GM21447 (cell line): ENCODE data around the gene FGD3.

Experiments
- ATAC-seq: cut with Tn5 transposase; IDR thresholded peaks from one replicate; pipeline ENCODE4 v1.9.1; 2021; ENCODE audit not compliant: unreplicated experiment

The FGD3 gene

DNA sequence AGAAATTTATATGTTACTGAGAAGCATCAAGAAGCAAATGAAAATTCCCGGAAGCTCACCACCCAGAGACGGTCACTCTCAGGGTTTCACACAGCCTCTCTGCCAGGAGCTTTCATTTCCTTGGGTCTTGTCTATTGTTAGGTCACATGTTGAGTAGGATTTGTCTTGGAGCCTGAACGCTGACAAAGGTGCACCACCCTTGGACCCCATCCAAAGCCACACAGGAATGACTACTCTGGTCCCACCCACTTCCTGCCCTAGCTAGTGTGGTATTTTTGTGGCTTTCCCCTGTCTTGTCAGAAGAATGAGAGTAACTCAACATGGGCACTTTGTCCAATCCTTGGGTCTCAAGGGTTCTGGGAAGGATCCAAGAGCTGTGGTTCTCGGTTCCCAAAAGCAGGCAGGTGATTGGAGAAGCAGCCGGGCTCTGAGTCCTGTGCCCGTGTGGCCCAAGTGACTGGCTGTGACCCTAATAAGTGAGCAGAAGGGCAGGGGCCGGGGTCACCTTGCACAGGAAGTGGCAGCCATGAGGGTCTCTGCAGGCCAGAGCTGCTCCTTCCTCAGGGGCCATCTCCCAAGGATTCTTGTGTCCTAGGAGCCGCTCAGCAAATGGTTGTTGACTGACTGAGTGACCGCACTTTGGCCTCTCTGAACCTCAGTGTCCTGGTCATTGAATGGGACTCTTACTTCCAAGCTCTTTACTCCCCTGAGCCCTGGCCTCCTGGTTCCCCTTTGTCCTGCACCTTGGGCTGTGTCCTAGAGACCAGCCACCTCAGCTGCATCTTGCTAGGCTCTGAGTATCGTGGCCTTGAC, 6.9 kb downstream of the FGD3 start:
- peak; percentile 75 for ATAC-seq

DNA sequence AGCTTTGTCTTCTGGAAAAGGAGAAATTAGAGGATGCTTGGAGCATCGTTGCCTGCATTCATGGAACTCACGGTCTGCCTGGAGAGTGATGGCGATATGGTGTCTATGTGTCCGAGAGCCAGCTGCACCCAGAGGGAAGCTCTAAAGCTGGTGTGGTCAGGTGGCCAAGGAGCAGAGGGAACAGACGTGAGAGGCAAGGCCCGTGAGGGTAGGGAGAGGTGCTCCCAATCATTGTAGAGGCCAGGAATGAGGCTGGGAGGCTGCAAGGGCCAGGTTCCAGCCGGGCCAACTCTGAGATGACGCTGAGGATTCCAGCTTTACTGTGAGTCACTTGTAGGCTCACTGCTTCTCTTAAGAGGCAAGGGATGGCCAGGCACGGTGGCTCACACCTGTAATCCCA, 7.6 kb downstream of the FGD3 start:
- no peak for ATAC-seq

DNA sequence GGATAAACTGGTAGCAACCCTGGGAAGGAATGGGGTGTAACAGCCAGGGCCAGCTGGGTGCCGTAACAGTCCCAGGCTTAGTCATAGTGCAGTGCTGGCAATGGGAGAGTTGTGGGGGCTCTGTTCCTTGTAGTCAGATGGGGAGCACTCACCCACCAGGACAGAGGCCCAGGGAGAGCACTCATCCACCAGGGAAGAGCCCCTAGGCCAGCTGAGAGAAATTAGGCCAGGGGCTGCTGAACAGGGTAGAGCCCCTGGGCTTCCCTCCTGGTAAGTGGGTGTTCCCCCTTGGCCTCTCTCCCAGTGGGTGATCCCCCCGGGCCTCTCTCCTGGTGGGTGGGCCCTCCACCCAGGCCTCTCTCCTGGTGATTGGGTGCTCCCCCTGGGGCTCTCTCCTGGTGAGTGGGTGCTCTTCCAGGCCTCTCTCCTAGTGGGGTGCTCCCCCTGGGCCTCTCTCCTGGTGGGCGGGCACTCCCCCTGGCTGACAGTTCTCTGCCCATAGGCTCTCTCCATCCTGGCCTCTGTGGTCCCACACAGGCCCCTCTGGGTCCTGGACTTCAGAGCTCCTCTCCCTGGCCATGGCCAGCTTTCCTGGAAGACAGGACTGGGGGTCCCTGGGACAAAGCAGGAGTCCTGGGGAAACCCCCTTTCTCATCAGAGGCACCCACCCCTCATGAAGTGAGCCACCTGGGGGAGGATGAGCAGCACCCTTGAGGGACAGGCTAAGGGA, 13.4 kb downstream of the FGD3 start:
- no peak for ATAC-seq

DNA sequence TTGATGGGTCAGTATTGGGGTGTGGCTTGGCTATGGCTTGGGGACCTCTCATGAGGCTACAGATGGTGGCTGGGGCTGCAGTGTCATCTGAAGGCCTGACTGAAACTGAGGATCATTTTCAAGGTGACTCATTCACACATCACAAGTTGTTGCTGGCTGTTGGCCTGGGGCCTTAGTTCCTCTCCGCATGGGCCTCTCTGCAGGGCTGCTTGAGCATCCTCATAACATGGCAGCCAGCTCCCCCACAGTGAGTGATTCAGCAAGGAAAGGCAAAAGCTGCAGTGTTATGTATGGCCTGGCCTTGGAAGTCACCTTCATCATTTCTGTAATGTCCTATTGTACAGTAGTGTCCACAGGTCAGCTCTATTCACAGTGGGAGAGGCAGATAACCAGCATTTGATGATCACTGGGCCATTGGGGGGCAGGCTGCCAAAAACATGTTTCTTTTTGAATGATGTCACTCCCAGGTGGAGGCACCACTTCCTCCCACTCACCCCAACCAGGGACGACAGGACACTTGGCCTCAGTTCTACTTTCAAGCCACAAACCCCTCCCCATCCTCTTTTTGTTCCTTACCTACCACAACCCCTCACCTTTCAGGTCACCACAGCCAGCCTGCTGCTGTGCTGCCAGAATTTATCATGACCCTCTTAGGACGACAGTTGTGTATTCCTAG, 14.4 kb downstream of the FGD3 start:
- ATAC-seq, result no peak

DNA sequence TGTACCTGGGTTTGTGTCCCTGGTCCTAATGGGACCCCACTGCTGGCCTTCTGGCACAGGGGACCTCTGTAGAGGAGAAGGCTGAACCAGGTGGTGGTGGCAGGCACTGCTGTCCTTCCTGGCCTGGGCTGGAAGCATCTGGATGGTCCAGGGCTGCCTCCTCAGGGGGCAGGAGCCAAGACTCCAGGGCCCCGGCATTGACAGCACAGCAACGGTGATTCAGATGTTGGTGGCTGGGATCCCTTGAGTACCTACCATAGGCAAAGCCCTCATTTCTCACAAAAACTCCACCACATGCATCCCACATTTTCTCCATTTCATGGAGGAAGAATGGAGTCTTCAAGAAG, 15.0 kb downstream of the FGD3 start:
- no peak for ATAC-seq

DNA sequence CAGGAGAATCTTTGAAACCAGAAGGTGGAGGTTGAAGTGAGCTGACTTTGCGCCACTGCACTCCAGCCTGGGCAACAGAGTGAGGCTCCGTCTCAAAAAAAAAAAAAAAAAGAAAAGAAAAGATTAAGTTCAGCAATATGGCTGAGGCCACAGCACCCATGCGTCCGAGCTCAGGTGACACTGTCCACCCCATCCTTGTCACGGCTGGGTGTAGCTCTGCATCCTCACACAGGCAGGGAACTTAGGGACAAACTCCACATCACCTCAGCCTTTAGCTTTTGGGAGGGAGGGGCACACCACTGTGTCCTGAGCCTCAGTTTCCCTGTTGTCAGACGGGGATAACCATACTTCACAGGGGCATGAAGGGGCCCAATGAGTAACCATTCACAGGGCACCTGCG, 15.5 kb downstream of the FGD3 start:
- ATAC-seq, result no peak

DNA sequence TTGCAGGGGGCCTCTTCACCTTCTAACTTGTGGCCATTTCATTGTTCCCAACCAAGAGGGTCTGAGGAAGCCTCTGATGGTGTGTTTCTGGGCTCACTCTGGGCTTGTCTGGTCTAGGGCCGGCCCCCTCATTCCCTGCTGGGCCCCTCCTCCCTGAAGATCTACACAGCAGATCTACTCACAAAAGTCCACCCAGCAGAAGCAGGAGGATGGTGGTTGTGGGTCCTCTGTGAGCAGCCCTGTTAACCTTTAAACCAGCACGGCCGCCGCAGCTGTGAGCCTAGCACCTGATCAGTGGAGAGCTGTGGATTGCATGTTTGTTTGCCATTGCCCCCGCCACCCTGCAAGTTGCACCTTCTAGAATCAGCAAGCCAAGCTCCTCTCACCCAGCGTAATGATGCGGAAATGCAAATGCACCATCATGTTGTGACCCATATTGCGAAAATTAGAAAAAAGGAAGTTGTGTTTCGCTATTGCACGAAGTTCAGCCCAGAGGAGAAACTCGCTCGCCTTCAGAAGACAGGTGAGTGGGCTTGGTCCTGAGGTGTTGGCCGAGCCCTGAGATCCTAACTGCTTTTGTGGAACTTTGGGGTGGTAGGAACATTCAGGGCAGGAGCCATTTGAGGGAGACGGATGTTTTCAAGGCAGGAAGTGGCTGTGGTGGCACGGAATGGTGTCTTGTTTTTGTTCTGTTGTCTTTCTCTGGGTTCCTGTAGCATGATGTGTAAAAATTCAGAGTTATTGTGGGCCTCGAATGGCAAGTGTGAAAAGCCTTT, 16.7 kb downstream of the FGD3 start:
- ATAC-seq, result peak; percentile 79

DNA sequence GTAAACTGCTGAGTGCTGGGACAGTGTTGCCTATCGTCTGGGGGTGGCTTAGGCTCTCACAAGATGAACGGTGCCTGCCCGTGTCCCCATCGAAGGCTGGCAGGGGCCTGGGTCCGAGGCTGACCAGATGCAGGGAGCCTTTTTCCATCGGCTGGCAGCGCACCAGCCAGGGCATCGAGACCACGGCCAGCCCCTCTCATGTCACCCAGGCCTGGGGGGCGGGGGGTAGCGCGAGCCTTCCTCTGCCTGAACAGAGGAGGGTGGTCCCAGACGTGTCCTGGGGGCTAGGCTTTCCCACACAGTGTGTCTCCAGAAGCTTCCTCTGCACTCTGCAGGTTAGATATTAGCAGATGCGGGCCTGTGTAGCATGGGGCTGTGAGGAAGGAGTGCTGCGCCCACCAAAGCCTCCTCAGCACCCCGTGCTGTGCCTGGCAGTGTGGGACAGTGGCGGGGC, 17.3 kb downstream of the FGD3 start:
- peak; percentile 1 for ATAC-seq

DNA sequence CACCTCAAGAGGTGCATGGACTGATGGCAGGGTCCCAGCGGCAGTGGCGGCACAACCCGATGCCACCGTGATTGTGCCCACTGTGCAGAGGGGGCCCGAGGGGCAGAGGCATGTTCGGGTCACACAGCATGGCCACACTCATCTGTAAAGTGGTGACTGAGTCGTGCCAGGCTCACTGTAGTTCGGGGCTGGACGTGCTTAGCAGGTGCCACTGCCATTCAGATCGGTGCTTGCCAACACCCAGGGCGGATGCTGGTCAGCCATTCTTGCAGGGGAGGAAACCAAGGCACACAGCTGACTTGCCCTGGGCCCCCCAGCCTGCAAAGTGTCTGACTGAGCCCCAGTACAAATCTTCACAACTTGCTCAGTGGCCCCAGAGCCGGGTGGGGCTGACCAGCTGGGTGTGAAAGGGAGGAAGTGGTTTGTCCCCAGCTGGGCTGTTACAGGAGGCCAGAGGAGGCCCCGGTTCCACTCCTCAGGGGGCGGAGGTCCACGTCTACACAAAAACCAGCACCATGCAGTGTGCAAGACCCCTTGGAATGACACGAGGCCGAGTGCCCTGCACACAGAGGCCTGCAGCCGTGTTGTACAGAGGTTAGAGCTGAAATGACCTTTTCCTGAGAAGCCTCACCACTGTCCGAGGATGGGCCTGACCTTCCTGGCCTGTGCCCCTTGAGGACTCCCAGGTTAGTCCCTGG, 17.9 kb downstream of the FGD3 start:
- ATAC-seq, result peak; percentile 41

DNA sequence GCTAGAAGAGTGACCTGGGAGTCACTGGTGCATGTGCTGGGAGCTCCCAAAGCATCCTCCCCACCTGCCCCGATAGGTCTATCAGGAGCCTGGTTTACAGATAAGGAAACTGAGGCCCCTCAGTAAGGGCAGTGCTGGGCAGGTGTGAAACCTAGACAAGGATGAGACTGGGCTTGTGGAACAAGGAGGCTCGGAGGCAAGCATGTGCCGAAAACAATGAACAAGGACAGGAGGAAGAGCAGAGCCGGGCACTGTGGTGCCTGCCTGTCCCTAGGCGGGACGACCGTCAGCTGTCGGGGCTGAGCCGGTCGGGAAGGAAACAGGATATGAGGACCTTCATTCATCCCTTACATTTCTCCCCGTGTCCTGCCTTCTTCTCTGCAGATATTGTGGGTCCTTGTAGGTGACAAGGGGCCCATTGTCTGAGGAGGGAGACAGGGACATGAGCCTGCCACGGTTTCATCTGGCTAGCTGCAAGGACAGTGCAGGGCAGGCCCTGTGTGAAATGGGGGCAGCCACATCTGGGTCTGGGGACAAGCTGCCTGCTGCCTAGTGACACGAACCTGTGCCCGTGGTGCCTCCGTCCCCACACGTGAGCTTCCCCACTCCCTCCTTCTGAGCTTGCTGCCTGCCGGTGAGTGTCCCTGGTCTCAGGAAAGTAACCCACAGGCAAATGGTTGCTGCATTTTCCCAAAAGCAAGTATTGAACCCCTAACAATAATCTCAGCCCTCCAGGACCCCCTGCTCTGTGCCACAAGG, 18.6 kb downstream of the FGD3 start:
- no peak for ATAC-seq

DNA sequence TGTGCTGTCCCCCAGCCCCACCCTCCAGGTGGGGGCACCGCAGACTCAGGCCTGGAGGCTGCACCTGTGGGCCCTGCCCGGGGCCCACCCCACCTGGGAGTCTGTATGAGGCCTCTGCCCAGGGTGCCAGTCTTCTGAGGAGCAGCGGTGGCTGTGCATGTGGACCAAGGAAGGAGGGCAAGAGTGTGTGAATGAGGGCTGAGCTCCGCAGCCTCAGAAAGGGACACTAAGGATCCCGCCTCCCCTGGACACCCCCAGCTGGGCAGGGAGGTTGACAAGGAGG, 19.1 kb downstream of the FGD3 start:
- no peak for ATAC-seq

DNA sequence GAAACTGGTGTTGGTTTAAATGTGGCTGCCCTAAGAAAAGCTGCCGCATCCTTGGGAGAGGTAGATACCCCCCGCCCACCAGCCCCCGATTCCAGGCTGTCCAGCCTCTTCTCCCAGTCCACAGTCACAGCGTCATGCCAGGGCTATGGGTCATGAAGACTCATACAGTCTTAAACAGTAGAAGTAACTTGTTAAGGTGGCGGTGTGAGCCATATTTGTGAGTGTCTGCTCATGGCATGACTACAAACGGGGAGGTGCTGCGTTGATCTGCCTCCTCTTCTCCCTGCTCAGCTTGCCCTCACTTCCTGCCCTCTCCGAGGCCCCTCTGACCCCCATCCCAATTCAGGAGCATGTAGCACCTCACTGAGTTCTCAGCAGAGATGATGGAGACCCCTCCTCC, 20.8 kb downstream of the FGD3 start:
- no peak for ATAC-seq

DNA sequence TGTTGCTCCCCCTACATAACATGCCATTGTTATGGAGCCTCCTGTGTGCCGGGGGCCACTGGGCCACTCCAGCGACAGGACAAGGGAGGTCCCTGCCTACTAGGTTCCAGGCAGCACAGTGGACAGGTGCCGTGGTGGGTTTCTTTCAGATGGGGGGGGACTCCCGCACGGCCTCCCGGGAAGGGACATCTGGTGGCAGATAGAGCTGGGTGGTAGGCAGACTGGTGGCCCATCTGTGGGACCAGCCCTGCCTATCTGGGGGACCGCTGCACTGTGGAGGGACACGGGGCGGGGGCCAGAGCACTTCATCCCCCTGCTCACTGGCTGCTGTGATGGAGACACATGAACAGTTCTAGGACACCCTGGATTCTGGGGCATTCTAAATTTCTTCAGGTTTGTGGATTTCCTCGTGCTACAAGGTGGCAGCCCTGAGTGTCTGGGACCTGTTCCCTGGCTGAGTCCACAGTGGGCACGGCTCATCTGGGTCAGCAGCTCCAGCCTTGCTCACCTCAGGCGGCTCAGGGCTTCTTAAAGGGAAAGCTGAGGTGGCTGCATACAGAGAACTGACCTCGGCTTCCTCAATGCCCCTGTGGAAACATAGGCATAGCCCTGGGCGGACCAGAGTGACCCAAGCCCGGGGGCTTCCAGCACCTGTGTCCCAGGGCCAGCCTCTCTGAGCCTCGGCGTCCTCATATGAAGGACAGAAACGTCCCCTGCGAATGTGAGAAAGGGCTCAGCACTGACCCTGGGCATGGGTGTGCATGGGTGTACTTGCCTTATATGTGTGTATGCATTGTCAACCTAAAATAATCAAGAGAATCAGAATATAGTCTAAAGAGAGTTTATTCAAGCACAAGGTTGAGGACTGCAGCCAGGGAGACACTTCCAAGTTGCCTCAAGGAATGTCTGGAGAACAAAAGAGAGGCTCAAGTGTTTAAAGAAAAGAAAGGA, 22.5 kb downstream of the FGD3 start:
- ATAC-seq, result no peak

DNA sequence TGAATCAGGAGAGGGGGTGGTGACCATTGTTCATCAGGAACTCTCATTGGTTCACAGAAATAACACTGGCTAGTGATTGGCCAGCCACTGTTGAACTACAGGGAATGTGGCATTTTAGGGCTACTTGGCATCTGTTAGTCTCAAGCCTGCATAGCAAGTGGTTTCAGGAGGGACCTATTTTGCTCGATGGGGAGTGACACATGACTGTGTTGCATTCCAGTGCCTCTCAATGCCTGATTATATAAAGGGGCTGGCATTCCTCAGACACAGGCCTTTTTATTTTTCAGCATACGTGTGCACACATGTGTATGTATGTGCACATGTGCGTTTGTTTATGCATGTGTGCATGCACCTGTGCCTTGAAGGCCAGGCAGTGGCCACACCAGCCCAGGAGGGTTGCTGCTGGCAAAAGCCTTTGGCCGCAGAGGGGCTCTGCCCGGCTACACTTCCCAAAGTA, 23.2 kb downstream of the FGD3 start:
- no peak for ATAC-seq

DNA sequence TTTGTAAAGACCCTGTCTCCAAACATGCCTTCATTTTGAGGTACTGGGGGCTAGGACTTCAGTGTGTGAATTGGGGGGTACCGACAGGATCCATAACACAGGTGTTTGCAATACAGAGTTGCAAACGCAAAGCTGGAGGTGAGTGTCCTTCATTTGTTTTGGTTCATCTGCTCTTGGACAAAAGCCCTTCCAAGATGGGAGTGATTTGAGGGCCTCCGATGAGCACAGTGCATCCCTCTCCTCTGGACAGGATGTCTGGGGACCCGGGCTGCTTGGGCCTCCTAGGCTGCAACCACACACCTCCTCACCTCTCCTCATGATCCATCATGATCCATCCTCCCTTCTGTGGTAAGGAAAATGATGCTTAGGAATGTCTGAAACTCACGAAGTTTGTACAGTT, 23.8 kb downstream of the FGD3 start:
- no peak for ATAC-seq

DNA sequence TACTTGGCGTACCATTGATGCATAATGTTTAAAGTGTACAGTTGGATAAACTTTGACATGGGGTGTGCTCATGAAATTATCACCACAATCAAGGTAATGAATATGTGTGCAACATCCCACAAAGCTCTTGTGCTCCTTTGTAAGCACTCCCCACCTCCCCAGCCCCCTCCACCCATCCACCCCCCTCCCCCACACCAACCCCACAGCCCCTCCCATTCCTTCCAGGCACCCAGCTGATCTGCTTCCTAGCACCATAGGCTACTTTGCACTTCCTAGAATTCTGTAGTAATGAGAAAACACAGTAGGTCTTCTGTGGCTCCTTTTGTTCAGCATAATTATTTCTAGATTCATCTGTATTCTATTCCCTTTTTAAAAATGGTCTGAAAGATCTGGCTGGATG, 24.5 kb downstream of the FGD3 start:
- ATAC-seq, result no peak

DNA sequence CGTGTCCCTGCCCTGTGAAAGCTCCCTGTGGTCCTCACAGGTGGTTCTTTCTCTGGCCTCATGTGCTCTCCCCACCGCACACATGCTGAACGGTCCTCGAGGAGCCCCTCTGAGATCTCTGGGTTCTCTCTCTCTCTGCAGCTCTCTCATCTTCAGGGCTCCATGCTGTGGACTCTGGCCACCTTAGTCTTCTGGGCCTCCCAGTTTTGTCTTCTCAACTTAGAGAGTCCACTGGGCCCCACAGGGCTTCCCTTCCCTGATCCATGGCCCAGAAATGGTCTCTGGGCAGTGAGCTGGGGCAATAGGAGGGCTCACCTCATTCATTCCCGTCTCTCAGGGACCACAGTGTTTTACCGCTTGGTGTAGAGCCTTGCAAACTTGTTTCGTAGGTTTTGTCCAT, 26.4 kb downstream of the FGD3 start:
- ATAC-seq, result no peak

DNA sequence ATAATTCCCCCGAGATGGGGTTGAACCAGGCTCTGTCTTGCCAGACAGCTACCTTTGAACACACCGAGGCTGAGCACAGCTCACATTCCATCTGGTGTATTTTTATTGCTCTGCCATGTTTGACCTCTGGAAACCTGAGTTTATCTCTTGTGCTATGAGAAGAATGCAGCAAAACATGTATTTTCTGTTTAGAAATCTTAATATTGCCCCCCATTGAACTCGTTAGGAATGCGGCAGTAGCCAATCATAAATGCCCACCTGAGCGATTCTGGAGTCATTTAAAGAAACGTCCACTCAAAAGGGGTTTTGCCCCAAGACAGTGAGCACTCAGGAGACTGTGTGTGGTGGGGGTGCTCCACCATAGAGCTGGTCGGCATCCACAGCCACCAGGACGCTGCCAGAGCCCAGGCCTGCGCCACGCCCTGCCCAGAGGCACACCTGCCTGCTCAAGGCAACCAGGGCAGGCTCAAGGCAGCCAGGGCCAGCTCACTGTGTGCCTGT, 26.9 kb downstream of the FGD3 start:
- ATAC-seq, result no peak
